ENCODE results near the gene RNF180.
"Not testable (repeated sequence)": the region's sequence is repeated elsewhere in the genome, so short reads cannot be mapped to it uniquely, and the experiment has no call there.

The RNF180 gene

DNA sequence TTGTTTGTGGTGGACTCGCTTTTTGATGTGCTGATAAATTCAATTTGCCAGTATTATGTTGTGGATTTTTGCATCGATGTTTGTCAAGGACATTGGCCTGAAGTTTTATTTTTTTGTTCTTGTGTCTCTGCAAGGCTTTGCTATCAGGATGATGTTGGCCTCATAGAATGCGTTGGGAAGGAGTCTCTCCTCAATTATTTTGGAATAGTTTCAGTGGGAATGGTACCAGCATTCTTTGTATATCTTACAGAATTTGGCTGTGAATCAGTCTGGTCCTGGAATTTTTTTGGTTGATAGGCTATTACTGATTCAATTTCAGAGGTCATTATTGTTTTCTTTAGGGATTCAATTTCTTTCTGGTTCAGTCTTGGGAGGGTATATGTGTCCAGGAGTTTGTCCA, 198.8 kb downstream of the RNF180 start:
- no peak for DNase-seq (ENCODE audit: low read depth in 2 of 2, low spot score in 1 of 2)

DNA sequence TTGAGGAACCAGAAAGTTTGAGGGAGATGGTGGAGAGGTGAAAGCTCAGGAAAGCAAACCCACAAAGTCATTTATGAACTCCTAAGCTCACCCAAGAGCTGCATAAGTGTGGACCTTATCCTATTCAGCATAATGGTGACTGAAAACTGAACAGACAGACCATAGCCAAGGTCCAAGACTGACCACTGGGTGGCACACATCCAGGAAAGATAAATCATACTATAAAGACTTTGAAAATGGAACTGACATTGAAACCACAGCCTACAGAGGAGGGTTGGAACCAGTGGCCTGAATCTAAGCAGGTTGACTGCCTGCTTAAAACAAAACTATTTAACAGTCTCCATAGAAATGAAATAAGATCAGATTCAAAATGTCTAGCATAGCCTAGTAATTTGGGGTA, 219.1 kb downstream of the RNF180 start:
- no peak for DNase-seq (ENCODE audit: low read depth in 2 of 2, low spot score in 1 of 2)

DNA sequence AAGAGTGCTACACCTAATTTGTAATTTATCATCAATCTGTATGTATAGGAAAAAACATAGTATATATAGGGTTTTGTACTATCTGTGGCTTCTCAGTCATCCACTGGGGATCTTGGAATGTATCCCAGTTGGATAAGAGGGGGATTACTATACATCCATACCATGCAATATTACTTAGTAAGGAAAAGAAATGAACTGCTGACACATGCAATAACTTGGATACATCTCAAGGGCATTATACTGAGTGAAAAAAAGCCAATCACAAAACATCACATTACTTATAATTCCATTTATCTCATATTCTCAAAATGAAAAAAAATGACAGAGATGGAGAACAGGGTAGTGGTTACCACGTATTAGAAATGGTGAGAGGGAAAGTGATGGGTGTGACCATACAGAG, 231.9 kb downstream of the RNF180 start:
- DNase-seq (ENCODE audit: low read depth in 2 of 2, low spot score in 1 of 2) = no peak

DNA sequence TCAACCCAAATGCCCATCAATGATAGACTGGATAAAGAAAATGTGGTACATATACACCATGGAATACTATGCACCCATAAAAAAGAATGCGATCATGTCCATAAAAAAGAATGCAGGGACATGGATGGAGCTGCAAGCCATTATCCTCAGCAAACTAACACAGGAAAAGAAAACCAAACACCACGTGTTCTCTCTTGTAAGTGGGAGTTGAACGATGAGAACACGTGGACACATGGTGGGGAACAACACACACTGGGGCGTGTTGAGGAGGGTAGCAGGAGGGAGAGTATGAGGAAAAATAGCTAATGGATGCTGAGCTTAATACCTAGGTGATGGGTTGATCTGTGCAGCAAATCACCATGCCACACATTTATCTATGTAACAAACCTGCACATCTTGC, 233.1 kb downstream of the RNF180 start:
- DNase-seq (ENCODE audit: low read depth in 2 of 2, low spot score in 1 of 2) = not testable (repeated sequence)

GRCh38 chr5:64407103-64407825, 241.6 kb downstream of the RNF180 start:
- not testable (repeated sequence) for DNase-seq (ENCODE audit: low read depth in 2 of 2, low spot score in 1 of 2)

DNA sequence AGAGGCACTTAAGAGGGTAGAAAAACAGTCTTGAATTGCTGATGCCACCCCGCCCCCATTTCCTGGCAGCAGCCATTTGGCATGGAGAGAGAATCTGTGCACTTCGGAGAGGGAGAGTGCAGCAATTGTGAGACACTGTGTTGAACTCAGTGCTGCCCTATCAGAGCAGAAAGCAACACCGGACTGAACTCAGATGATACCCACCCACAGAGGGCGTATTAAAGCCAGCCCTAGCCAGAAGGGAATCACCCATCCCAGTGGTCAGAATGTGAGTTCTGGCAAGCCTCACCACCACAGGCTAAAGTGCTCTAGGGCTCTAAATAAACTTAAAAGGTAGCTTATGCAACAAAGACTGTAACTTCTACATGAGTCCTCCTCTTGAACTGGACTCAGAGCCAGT, 251.7 kb downstream of the RNF180 start:
- no peak for DNase-seq (ENCODE audit: low read depth in 2 of 2, low spot score in 1 of 2)

- DNase-seq (ENCODE audit: low read depth in 2 of 2, low spot score in 1 of 2) = no peak
Observed at GRCh38 chr5:64418013-64418412, 252.4 kb downstream of the RNF180 start.

All from stimulated activated CD8-positive, alpha-beta memory T cell treated with anti-CD3 and anti-CD28 coated beads, Interleukin-4, amount 100 ng/mL, for 4 hours (primary cell).